GM12892 (cell line): ENCODE results near the gene FAM228B.

ENCODE experiments used
- POLR2A ChIP-seq: IDR thresholded peaks from 2 replicates; pipeline ENCODE4 v1.6.1; 2011; ENCODE audit warnings: low read depth, low read length, control low read depth
- POLR2AphosphoS5 ChIP-seq: IDR thresholded peaks from 2 replicates; pipeline ENCODE4 v1.6.1; 2011; ENCODE audit warnings: low read depth, low read length, control low read depth
- TAF1 ChIP-seq: IDR thresholded peaks from 2 replicates; pipeline ENCODE4 v1.6.1; 2011; ENCODE audit warnings: low read depth, mild to moderate bottlenecking, control low read depth, low read length, borderline replicate concordance

GRCh38 chr2:24158131-24158530, 34.9 kb downstream of the FAM228B start:
- TF ChIP-seq POLR2AphosphoS5: no peak
- no peak for TF ChIP-seq TAF1
- no peak for TF ChIP-seq POLR2A
